HEK293T (cell line): ENCODE results near the gene CC2D2A.

Experiments
- ARNT ChIP-seq: fragments of 450-650 bp; IDR thresholded peaks from 2 replicates; pipeline ENCODE4 v1.6.1; 2017; ENCODE audit warnings: mild to moderate bottlenecking
- BHLHE40 ChIP-seq: fragments of 450-650 bp; IDR thresholded peaks from 2 replicates; pipeline ENCODE4 v1.6.1; 2016; ENCODE audit warnings: mild to moderate bottlenecking, moderate library complexity, borderline replicate concordance
- ELF4 ChIP-seq: fragments of 450-650 bp; IDR thresholded peaks from 2 replicates; pipeline ENCODE4 v1.6.1; 2017; ENCODE audit warnings: antibody characterized with exemption
- FOXA1 ChIP-seq: fragments of 450-650 bp; IDR thresholded peaks from 2 replicates; pipeline ENCODE4 v1.6.1; 2016; ENCODE audit warnings: mild to moderate bottlenecking
- FOXM1 ChIP-seq: fragments of 450-650 bp; IDR thresholded peaks from 2 replicates; pipeline ENCODE4 v1.6.1; 2017; ENCODE audit warnings: mild to moderate bottlenecking, borderline replicate concordance
- HDGF ChIP-seq: fragments of 450-650 bp; IDR thresholded peaks from 2 replicates; pipeline ENCODE4 v1.6.1; 2017; ENCODE audit warnings: antibody characterized with exemption, borderline replicate concordance
- NFRKB ChIP-seq: fragments of 450-650 bp; IDR thresholded peaks from 2 replicates; pipeline ENCODE4 v1.6.1; 2016; ENCODE audit warnings: mild to moderate bottlenecking, moderate library complexity
- SP1 ChIP-seq: fragments of 450-650 bp; IDR thresholded peaks from 2 replicates; pipeline ENCODE4 v1.6.1; 2017
- TARDBP ChIP-seq: fragments of 450-650 bp; IDR thresholded peaks from 2 replicates; pipeline ENCODE4 v1.6.1; 2016
- ZNF384 ChIP-seq: fragments of 450-650 bp; IDR thresholded peaks from 2 replicates; pipeline ENCODE4 v1.6.1; 2016

GRCh38 chr4:15543537-15544247 is 74.0 kb downstream of the CC2D2A start:
- TF ChIP-seq FOXA1 (no peak), SP1 (no peak), BHLHE40 (no peak), TARDBP (no peak), HDGF (no peak), ELF4 (no peak), FOXM1 (no peak), ARNT (no peak), ZNF384 (no peak), NFRKB (no peak)
